ENCODE results near the gene RRP15. TPM values are rescaled to one million over a fixed set of nuclear protein-coding genes. Genes with fewer than 3 reads are reported as not detected.

RRP15 gene
- total RNA-seq, 2 donors from 2014 or later, result 24.9 to 27.3 TPM

DNA sequence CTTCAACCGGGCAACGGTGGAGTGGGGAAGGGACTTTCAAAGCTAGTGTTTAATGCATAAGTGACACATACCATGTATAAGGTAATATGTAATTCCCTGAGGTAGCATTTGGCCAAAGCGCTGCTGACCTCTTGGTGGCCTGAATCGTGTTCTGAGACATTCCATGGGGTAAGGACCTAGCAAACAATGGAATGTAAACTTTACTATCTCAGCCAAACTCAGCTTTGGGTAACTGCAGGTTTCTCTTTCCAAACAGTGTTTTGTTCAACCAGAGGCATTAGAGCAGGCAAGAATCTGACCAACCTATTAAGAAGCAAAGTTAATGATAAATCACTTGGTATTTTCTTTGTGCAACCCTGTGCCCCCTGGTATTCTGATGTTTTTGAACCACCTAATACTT lies 82.0 kb downstream of the RRP15 start:
- Histone ChIP-seq H3K4me1 (ENCODE audit: control insufficient read depth, insufficient read depth, low read length) (no peaks in the 10 kb centered on the region), H3K4me3 (ENCODE audit: low read length) (no peak overlapping the region), H3K27me3 (ENCODE audit: control insufficient read depth, insufficient read depth, low read length, poor library complexity, severe bottlenecking) (no peaks in the 10 kb centered on the region), H3K27ac (ENCODE audit: low read depth, low read length) (no peak overlapping the region), H3K9me3 (ENCODE audit: control insufficient read depth, low read length) (no peaks in the 10 kb centered on the region), H3K9ac (ENCODE audit: extremely low read depth, low read length, poor library complexity, severe bottlenecking) (no peak overlapping the region), H3K36me3 (ENCODE audit: control insufficient read depth, insufficient read depth, low read length) (no peaks in the 10 kb centered on the region)
- WGBS, 2 experiments (ENCODE audit: insufficient coverage in 1 of 2, insufficient read length in 1 of 2), result 77 to 89% methylated on average over 3 to 4 of the region's 4 CpGs
- Mint-ChIP-seq H3K9me3 (no peaks in the 10 kb centered on the region), H3K27me3 (ENCODE audit: insufficient read depth) (no peaks in the 10 kb centered on the region), H3K4me3 (no peak overlapping the region), H3K36me3 (ENCODE audit: low read depth) (no peaks in the 10 kb centered on the region), H3K27ac (no peak overlapping the region), H3K4me1 (peaks cover 24% of the 10 kb centered on the region)
- DNase-seq, result no peak
- TF ChIP-seq, protein P1, sequence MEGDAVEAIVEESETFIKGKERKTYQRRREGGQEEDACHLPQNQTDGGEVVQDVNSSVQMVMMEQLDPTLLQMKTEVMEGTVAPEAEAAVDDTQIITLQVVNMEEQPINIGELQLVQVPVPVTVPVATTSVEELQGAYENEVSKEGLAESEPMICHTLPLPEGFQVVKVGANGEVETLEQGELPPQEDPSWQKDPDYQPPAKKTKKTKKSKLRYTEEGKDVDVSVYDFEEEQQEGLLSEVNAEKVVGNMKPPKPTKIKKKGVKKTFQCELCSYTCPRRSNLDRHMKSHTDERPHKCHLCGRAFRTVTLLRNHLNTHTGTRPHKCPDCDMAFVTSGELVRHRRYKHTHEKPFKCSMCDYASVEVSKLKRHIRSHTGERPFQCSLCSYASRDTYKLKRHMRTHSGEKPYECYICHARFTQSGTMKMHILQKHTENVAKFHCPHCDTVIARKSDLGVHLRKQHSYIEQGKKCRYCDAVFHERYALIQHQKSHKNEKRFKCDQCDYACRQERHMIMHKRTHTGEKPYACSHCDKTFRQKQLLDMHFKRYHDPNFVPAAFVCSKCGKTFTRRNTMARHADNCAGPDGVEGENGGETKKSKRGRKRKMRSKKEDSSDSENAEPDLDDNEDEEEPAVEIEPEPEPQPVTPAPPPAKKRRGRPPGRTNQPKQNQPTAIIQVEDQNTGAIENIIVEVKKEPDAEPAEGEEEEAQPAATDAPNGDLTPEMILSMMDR (conservative IDR thresholded peaks at IDR 0.05), result no peak

DNA sequence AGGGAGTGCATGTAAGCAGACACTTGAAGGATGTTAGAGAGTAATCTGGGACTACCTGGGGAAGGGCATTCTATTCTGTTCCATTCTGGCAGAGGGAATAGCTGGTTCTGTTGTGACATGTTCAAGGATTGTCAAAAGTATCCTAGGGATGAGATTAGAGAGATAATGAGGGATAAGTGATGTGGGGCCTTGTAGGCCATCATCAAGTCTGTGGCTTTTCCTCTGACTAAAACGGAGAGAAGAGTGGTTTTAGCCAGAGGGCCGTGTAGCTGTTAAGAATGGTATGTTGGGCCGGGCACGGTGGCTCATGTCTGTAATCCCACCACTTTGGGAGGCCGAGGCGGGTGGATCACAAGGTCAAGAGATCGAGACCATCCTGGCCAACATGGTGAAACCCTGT lies 83.6 kb downstream of the RRP15 start:
- H3K9me3 Mint-ChIP-seq, result no peaks in the 10 kb centered on the region
- Histone ChIP-seq H3K27me3 (ENCODE audit: control insufficient read depth, insufficient read depth, low read length, poor library complexity, severe bottlenecking) (no peaks in the 10 kb centered on the region), H3K4me3 (ENCODE audit: low read length) (no peak overlapping the region), H3K36me3 (ENCODE audit: control insufficient read depth, insufficient read depth, low read length) (no peaks in the 10 kb centered on the region), H3K27ac (ENCODE audit: low read depth, low read length) (no peak overlapping the region), H3K4me1 (ENCODE audit: control insufficient read depth, insufficient read depth, low read length) (peaks cover 3% of the 10 kb centered on the region), H3K9me3 (ENCODE audit: control insufficient read depth, low read length) (no peaks in the 10 kb centered on the region), H3K9ac (ENCODE audit: extremely low read depth, low read length, poor library complexity, severe bottlenecking) (no peak overlapping the region)
- H3K36me3 Mint-ChIP-seq (ENCODE audit: low read depth), result no peaks in the 10 kb centered on the region
- DNase-seq, result no peak
- H3K27ac Mint-ChIP-seq, result no peak overlapping the region
- H3K4me3 Mint-ChIP-seq, result no peak overlapping the region
- TF ChIP-seq, protein P1 (conservative IDR thresholded peaks at IDR 0.05), result no peak
- H3K4me1 Mint-ChIP-seq, result peaks cover 31% of the 10 kb centered on the region
- H3K27me3 Mint-ChIP-seq (ENCODE audit: insufficient read depth), result no peaks in the 10 kb centered on the region
- WGBS, 2 experiments (ENCODE audit: insufficient coverage in 1 of 2, insufficient read length in 1 of 2), result 90 to 97% methylated on average over 2 to 7 of the region's 7 CpGs

DNA sequence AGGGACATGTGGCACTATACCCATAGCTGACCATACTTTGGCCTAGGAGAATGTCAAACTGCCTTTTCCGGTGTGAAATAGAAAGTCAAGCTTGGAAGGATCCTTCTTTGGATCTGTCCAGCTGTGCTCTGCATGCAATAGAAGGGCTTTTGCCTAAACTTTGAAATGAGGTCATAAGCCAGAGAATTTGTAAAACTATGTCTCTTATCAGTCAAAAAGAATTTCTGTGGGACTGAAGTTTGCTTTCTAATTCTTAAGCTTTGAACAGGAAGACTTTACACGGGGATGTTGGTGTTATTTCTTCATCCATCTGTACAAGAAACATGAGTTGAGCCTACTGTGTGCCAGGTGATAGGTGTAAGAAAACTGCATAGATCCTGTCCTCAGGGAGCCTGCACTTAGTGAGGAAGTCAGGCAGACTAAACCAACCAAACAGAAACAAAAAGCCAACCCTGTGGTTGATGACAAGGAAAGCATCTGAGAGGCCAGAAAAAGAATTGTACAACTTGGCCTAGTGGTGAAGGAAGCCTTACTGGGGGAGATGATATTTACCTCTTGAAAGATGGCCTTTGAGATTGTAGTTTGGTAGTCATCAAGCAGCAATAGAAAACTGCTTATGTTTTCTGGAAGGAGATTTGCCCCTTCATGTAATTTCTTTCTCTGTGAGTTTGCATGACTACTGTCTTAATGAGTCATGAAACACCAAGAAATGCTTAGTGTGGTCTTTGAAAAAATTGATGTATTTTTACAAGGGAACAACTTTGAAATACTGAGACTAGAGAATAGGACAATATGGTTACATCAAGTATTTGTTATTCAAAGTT lies 84.8 kb downstream of the RRP15 start:
- 93 to 100% methylated on average over 2 of the region's 2 CpGs for WGBS, 2 experiments (ENCODE audit: insufficient coverage in 1 of 2, insufficient read length in 1 of 2)
- H3K4me1 ChIP-seq (ENCODE audit: control insufficient read depth, insufficient read depth, low read length), result peaks cover 3% of the 10 kb centered on the region
- H3K27ac ChIP-seq (ENCODE audit: low read depth, low read length), result no peak overlapping the region
- no peaks in the 10 kb centered on the region for H3K27me3 Mint-ChIP-seq (ENCODE audit: insufficient read depth)
- H3K36me3 Mint-ChIP-seq (ENCODE audit: low read depth), result no peaks in the 10 kb centered on the region
- no peak overlapping the region for H3K4me3 Mint-ChIP-seq
- no peaks in the 10 kb centered on the region for H3K9me3 ChIP-seq (ENCODE audit: control insufficient read depth, low read length)
- no peak overlapping the region for H3K9ac ChIP-seq (ENCODE audit: extremely low read depth, low read length, poor library complexity, severe bottlenecking)
- H3K4me3 ChIP-seq (ENCODE audit: low read length), result no peak overlapping the region
- TF ChIP-seq, protein P1 (conservative IDR thresholded peaks at IDR 0.05), result no peak
- no peaks in the 10 kb centered on the region for H3K36me3 ChIP-seq (ENCODE audit: control insufficient read depth, insufficient read depth, low read length)
- DNase-seq, result no peak
- no peak overlapping the region for H3K27ac Mint-ChIP-seq
- H3K4me1 Mint-ChIP-seq, result peaks cover 30% of the 10 kb centered on the region
- H3K9me3 Mint-ChIP-seq, result no peaks in the 10 kb centered on the region
- no peaks in the 10 kb centered on the region for H3K27me3 ChIP-seq (ENCODE audit: control insufficient read depth, insufficient read depth, low read length, poor library complexity, severe bottlenecking)
